Posterior vena cava (tissue), 2 donors: ENCODE results near the gene FXYD6. TPM values are rescaled to one million over a fixed set of nuclear protein-coding genes. Genes with fewer than 3 reads are reported as not detected.
A peak's percentile ranks its signal among the peaks of the same experiment; 100 is the strongest.

Source experiments
- DNase-seq: peaks from one replicate; pipeline ENCODE4 v3.0.0-alpha.2; 2020; ENCODE audit warnings: low spot score
- intact Hi-C, 2 donors: fragments of 100-400 bp; cut with DNase I; formaldehyde crosslinking; loops; one replicate each; pipeline versions ENCODE4 v1.14.1 to v1.14.2; 2022 to 2023
- total RNA-seq, 2 donors: library from RNA; stranded (reverse); fragmentation: NEBNext Ultra II Directional; extraction: Animal tissue kit (Norgen Biotek cat#: 25700); gene quantifications; one replicate each; pipeline ENCODE4 v1.2.1, GENCODE V29; 2021
- donor health status: DM: yes; HTN: yes; CAD: no.
- donor health status: DM: yes; HTN: yes; CAD: no.

Gene FXYD6
- total RNA-seq, 2 donors from 2014 or later = 62.8 to 107 TPM

DNA sequence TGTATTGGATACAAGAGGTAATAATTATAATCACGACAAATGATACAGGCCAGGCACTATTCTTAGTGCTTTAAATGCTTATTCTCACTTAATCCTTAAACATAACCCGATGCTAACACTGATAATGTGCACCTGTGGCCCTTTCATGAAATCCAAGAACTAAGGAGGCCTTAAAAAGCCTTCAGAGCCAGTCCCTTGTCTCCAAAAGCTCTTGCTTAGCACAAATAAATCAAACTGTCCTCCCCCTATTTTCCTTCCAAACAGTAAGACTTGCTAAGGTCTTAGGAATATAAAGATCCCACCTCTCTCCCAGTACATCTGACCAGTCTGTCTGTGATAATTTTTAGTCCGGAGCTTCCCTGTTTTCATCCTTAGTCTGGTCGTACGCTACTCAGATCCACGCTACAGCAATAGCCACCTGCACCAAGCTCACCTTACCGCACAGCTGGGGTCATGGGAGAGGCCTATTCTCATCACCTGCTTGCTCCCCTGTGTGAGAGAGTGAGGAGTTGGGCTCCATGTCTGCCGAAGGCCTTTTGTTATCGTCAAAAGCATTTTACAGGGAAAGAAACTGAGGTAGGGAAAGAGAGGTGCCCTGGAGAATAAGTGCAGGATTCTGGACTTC, 16.9 kb downstream of the FXYD6 start:
- DNase-seq = no peak
- intact Hi-C loops = no loop called here

DNA sequence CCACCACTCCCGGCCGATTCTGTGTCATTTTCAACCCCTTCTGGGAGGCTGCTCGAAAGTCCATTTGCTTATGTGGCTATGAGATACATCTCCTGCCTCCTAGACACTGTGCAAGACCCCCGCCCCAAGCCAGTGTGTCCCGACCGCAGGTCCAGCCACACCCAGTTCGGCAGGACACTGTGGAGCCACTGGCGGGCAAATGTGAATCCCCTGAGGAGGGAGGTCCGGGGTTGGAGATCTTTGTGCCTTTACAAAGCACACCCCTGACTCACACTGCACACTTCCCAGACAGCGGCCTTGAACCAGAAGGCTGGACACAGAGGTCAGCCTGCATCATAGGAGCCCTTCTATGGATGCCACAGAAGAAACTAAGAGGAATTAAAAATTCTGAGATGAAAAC, 17.4 kb downstream of the FXYD6 start:
- intact Hi-C loops = no loop called here
- peak; percentile 77 for DNase-seq

DNA sequence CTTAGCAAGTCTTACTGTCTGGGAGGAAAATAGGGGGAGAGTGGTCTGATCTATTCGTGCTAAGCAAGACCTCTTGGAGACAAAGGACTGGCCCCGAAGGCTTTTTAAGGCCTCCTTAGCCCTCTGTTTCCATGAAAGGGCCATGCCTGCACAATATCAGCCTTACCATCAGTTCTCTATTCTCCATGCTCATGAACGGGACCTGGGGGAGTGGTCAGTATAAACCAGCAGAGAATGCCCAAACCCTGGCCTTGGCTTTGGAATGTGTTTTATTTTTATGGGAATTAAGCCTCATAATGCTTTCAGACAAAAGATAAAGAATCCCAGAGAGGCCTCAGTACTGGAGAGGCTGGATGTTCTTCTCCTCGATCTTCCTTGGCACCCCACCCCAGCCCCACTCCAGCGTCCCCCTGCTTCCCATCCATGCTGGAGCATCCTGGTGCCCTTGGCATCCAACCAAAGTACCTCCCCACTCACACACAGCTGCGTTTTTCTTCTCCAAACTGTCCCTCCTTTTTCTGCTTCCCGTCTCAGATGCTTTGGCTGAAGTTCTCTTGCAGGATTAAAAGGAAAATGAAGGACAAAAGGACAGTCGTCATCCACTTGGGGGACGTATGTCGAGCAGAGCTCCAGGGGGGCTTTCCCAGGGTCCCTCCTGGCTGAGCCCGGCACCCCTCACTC, 18.6 kb downstream of the FXYD6 start:
- DNase-seq = peak; percentile 52
- intact Hi-C loops = no loop called here

DNA sequence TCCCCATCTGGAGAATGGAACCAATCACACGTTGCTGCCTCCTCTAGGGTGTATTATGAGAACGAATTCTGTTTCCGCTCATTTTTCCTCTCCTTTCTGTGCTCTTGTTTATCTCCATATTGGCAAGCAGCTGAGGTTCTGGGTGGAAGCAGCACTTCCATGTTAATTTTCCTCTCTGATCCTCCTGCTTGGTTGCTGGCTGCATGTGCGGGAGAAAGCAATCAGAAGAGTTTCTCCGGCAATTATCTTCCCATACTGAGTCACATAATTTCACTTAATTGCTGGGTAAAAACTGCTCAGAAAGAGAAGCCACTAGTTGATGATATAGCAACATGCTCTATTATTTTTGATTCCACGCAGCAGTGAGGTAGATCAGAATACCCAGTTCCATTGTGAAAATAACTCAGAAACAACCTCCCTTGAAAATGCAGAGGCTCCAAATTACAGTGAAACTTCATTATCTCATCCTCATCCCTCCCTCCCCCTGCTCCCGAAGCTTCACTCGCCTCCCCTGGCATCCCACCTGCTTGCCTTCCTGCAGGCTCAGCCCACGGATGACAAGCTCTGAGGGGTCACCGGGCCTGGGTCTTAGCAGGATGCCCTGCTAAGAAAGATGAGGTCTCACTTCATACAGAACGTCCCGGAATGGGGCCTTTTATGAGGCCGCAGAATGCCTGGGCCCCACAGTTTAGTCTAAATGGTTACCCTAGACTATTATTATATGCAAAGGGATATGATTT, 20.4 kb downstream of the FXYD6 start:
- peak; percentile 35 for DNase-seq

DNA sequence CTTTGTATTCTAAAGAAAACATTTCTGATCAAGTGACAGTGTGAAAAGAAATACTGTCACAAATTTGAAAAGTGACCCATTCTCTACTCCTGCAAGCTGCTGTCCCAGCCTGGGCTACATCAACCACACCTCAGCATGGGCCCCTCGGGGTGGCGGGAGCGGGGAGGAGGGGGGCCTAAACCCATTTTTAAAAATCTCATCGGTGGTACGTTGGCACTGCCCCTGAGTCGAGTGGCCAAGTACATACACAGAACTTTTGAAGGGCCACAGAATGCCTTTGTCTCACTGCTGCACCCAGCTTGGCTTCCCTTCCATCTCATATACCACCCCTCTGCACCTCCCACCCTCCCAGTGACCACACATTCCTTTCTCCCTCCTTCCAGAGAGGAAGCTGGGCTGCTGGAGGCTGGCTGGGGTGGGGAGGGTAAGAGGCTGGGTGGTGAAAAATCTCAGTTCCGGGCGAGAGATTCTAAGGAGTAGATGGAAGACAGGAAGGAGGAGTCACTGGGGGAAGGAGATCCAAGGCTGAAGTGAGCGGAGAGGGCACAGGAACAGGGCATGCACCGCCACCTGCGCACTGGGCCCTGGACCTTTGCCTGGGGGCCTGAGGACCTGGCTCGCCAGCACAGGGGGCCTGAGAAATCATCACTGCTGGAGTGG, 21.1 kb downstream of the FXYD6 start:
- DNase-seq = peak; percentile 40
- intact Hi-C loops = no loop called here

More for the DNA sequence above, 20.4 kb downstream of the FXYD6 start:
- intact Hi-C loops = no loop called here

DNA sequence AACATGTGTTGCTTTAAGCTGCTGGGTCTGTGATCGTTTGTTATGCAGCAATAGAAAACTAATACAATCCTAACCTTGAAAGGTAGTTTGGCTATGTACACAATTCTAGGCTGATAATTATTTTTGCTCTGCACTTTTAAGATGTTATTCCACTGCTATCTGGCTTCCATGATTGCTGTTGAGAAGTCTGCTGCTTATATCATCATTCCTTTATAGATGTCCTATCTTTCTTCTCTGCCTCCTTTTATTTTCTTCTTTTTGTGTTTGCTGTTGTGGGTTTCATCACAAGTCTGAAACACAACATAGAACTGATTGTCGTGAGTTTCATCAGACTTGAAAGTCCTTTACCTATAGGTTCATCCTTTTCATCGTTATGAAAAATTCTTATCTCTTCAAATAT, 24.1 kb downstream of the FXYD6 start:
- intact Hi-C loops = no loop called here

DNA sequence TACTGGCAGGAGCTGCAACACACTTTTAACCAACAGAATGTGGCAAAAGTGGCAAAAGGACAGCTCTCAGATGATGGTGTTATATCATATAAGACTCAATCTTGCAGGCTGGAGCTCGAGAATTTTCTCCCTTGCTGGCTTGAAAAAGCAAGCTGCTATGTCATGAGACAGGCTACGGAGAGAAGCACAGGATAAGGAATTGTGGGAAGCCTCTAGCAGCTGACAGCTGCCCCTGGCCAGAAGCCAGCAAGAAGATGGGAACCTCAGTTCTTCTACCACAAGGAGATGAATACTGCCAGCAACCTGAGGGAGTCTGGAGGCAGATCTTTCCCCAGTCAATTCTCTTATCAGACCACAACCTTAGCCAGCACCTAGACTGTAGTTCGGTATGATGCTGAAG, 24.6 kb downstream of the FXYD6 start:
- DNase-seq = peak; percentile 71
- intact Hi-C loops = no loop called here

More for the DNA sequence above, 24.1 kb downstream of the FXYD6 start:
- DNase-seq = no peak

DNA sequence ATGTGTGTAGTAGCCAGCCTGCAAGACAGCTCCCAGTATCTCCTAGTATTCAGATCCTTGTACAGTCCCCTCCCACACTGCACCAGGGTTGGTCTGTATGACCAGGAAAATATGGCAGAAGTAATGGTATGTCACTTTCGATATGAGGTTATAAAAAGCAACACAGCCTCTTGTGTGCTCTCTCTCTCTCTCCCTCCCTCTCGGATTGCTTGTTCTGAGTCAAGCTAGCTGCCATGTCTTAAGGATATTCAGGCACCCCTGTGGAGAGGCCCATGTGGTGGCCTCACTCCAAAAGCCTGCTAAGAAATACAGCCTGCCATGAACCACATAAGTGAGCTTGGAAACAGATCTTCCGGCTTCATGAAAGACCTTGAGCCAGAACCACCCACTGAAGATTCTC, 25.4 kb downstream of the FXYD6 start:
- peak; percentile 22 for DNase-seq
- intact Hi-C loops = no loop called here

DNA sequence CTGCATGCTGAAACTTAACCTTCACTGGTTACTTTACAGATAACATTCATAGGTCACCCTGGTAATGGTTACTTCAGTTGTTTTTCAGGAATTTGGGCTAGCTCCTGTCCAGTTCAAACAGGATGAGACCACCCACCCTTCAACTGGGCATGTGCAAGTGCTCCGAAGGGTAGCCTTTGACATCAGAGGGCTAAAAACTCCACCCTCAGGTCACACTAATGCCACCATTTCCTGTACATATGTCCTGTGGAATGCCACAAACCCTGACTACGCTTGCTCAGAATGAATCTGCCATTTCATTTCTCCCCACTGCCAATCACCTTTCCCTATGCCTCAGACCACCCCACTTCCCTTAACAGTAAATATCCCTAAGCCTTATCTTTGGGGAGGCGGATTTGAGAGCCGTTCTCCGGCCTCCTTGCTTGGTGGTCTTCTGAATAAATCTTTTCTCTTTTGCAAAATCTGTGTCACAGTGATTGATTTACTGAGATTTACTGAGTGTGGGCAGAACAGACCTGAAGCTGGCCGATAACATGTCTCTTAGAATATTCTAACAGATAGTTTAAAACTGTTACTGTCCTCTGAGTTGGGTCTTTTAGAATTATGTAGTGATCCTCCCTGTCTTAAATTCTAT, 26.6 kb downstream of the FXYD6 start:
- no peak for DNase-seq
- intact Hi-C loops = no loop called here

DNA sequence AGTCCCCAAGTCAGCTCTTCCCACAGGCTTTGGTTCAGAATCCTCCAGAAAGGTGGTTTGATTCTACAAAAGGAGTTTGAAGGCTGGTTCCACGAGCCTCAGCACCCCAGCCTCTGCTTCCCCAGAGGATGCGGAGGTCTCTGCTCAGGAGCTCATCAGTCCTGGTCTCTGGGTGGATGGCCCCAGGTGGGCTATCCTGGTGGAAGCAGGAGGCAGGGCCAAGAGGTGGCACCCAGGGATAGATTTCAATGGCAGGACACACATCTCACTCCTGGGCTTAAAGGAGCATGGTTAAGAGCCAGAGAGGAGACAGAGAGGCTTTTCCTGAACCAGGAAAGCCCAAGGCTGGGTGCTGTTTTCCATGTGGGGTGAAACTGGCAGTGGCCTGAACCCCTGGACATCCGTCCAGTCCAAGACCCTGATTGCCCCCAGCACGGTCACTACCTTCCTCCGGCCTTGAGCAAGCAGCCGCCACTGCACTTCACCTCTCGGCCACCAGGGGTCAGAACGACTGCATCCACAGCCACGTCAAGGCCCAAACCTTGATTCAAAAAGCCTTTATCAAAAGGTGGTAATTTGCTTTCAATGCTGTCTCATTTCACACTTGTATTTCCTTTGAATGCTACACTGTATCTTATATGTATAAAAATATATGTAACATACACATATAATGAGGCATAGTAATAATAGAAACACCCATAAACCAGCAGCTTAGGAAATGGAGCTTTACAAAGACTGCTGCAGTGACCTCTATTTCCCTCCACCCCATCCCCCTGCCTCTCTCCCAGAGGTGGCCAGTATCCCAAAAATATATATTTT, 32.6 kb downstream of the FXYD6 start:
- peak; percentile 94 for DNase-seq
- intact Hi-C loops = loop anchor here (2.0 to 5.0 kb wide), 2 partner anchors 58 to 103 kb away; no protein-coding TSS in a partner anchor

DNA sequence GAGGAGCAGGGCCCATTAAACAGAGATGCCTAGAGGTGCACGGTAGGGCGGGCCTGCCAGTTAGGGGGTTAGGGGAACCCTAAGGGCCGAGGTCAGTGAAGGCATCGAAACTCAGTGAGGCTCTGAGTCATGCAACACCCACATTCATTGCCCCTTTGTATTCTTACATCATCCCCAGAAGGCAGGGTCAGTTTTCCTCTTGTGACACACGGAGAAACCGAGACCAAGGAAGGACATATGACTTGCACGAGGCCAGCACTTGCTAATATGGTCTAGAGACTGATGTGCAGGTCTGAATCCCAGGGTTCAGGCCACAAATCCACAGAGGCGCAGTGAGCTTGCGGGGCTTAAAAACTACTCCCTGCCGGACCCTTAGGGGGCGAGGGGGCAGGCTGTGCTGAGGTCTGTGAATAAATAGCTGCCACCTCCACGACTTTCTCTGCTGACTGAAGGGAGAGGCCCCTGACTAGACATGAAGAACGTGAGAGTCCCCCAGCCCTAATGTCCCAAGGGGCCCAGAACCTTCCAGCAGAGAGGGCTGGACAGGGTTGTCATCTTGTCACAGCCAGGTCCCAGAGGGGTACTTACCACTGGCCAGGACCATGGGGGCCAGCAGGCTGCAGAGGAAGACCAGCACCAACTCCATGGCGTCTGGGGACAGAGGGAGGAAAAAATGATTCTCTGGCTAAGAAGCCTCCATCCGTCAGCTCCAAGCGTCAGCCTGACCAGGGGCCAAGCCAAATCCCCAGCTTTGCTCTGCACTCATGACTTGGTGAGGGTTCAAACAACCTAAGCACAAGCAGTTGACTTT, 34.1 kb downstream of the FXYD6 start:
- intact Hi-C loops = loop anchor here (2.0 to 5.0 kb wide), 2 partner anchors 60 to 104 kb away; no protein-coding TSS in a partner anchor

DNA sequence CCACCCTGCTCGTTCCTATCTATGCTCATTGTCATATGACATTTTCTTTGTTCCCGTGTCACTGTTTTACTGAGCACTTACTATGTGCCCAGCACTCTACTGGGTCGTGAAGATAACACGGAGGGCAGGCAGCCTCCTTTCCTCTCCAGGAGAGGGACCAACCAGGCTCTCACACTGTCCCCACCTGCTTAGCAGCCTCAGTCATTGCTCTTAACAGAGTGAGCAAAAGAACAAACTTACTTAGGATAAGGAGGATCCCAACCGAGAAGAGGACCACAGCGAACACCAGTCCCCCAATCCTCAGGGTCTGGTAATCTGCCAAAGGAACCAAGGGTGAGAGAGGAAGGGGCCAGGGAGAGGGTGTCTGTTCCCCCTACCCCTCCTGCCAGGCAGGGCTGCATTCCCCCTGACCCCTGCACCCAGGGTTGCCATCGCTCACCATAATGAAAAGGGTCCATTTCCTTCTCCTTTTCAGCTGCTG, 34.9 kb downstream of the FXYD6 start:
- peak; percentile 37 for DNase-seq
- intact Hi-C loops = loop anchor here (2.0 to 5.0 kb wide), 2 partner anchors 61 to 105 kb away; no protein-coding TSS in a partner anchor

More for the DNA sequence above, 34.1 kb downstream of the FXYD6 start:
- peak; percentile 74 for DNase-seq

DNA sequence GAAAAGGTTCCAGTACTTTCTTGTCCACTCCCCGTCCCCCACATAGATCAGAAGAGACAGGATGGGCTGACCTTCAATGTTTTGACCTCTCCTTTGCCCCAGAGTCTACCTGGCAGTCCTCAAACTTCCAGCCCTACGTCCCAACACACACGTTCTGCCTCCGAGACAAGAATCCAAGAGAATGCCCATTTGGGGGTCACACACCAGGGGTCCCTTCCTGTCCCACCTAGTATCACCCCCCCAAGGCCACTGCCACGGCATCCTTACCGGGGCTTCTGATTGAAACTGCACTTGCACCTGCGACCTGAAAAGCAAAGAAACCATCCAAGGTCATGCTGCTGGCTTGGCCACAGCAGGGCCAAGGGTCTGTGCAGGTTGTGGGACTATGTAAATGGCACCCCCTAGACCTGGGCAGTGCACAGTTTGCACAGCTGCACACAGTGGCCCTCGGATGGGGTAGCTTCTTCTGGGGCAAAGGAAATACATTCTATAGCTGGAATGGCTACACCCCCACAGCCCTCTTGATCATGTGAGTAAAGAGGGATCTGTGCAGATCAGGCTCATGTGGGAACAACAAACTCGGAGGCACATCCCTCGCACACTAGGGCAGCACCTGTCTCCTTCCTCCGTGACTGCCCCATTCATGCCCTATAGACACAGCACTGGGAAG, 35.4 kb downstream of the FXYD6 start:
- intact Hi-C loops = loop anchor here in 1 of 2 donors (5.0 kb wide), 1 partner anchor 61 kb away; no protein-coding TSS in a partner anchor
- peak; percentile 50 for DNase-seq

DNA sequence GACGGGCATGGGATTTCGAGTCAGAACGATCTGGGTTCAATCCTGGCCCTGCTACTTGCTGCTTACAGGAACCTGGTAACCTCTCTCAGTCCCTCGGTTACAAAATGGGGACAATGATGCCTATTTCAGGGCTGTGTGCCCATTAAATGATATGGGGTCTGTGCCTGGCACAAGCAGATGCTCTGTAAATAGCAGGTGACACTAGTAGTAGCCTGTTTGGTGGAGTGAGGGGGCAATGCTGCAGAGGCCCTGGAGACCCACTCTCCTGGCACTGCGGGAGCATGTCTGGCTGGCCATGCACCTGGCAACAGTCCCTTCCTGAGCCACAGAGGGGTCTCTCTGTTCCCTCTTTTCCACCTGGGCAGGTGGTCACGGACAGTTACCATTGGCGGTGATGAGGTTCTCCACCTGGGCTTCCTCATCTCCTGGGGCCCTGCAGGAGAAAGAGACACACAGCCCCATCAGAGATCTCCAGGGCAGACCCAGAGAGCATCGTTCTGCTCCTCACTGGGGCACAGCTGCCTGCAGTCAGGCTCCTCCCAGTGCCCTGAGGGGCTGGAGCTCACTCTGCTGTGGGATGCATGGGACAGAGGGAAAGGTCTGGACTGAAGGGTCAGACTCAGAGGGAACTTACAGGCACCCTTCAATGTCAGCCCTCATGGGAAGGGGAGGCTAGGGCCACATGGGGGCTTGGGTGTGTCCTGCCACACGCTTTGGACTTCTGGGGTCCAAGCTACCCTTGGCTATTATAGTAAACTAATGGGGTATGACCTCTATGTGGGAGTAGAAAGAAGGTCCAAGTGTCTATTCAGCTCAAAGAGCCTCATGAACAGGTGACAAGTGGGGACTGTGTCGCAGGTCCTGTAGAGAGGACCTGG, 36.3 kb downstream of the FXYD6 start:
- DNase-seq = peak; percentile 59
- intact Hi-C loops = loop anchor here in 1 of 2 donors (5.0 kb wide), 1 partner anchor 62 kb away; no protein-coding TSS in a partner anchor

DNA sequence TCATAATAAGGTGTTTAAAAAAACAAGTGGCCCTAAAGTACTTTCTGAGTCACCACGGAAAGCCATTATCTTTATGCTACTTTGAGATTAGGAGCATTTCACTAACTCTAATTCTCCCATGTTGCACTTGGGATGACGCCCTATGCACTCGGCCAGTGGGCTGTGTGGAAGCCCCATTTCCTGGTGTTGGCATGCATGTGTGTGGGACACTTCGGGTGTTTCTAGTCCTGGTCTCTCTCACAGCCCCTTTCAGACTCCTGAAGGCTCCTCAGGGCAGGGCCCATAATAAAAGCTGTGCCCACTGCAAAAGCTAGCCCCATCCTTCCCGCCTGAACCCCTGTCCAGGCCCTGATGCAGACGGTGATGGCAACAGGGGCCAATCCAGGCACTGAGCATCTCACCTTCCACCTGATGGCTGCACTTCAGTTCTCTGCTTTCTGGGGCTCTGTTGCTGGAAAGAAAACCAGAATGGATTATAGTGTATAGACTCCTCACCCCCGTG, 37.0 kb downstream of the FXYD6 start:
- peak; percentile 58 for DNase-seq

DNA sequence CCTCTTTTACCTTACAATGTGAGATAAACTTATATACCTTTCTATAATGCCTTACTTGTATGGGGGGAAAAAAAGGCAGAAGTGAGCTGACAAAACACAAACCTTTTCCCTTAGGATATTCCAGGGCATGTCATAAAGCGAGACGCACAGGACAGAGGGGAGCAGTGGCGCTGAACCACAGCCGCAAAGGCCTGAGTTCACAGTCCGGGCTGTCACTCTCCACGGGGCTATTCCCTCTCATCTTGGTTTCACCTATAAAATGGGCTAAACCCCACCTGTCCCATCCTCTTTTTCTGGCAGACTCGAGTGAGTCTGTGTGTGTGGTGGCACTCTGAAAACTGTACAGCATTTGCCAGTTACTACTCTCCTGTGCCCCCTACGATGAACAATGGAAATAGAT, 37.6 kb downstream of the FXYD6 start:
- no peak for DNase-seq
- intact Hi-C loops = no loop called here

More for the DNA sequence above, 37.0 kb downstream of the FXYD6 start:
- intact Hi-C loops = no loop called here
